Left lobe of liver (tissue), 2 donors: Measurements from ENCODE around the gene FRMPD1. TPM values are rescaled to one million over a fixed set of nuclear protein-coding genes. Genes with fewer than 3 reads are reported as not detected.
"Not testable (repeated sequence)": the region's sequence is repeated elsewhere in the genome, so short reads cannot be mapped to it uniquely, and the experiment has no call there.

Experiments
- ATAC-seq: fragments of 200-7000 bp; cut with Tn5 transposase; one replicate; pipeline ENCODE4 v1.9.1; 2020; ENCODE audit warnings: mild to moderate bottlenecking, moderate library complexity
- DNase-seq: peaks from one replicate; pipeline ENCODE4 v3.0.0-alpha.2; 2020; ENCODE audit warnings: low spot score
- total RNA-seq: library from RNA; stranded (reverse); gene quantifications from one replicate; pipeline ENCODE4 v1.2.1, GENCODE V29; 2021
- donor health status: DM: no; HTN: no; CAD: no; lungs with moderate emphysema.
- donor health status: DM: no; HTN: yes; CAD: no.

Gene FRMPD1
- total RNA-seq: 0.88 TPM

DNA sequence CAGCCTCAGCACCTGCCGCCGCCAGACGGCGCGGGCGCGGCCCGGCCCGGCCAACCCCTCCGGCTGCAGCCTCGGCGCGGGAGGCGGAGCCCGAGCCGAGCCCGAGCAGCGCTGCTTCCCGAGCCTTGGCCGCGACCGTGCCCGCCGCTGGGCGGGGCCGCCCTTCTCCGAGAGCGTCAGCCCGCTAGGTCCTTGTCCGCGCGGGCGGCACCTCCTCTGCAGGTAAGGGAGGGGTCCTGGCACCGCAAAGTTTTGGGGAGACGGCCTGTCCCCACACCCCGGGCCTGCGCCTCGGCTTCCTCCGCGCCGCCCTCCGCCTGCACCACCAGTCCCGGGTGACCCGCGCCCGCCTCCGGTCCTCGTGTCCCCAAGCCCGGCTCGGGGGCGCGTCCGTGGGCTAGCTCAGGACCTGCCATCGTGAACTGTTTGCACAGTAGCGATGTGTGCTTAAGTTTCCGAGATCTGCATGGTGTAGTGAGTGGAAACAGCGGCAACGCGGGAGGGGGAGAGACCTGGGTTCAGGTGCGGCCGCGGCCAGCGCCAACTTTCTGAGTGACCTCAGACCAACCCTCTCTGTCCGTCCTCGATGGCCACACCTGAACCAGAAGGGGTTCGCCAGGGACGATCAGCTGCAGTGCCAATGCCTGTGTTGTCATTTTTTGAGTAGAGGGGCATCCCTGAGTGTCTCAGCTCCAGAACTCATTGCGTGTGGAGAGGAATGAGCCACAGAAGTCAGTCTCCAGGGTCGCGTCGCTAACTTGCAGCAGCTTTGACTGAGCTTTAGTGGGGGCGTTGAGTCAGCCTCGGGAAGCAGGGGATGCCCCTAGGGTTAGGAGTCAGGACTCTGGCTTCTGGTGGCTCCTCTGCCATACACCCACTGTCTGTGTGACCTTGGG, at the start of gene FRMPD1:
Gene FRMPD1 (plus strand): TSS at position 82 of the 896 bp plus-strand sequence. CDS start 41,688 bp downstream, outside the sequence.
- DNase-seq (peak; percentile 81), ATAC-seq (peak; percentile 99)

DNA sequence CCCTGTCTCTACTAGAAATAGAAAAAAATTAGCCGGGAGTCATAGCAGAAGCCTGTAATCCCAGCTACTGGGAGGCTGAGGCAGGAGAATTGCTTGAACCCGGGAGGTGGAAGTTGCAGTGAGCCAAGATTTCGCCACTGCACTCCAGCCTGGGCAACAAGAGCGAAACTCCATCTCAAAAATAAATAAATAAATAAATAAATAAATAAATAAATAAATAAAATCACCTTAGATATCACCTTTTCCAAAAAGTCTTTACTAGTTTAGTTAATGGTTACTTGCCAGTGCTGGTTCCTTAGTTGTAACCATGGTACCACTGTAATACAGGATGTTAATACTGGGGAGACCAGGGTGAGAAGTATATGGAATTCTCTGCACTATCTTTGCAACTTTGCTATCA, 48.7 kb upstream of the FRMPD1 start:
- not testable (repeated sequence) for ATAC-seq, DNase-seq

DNA sequence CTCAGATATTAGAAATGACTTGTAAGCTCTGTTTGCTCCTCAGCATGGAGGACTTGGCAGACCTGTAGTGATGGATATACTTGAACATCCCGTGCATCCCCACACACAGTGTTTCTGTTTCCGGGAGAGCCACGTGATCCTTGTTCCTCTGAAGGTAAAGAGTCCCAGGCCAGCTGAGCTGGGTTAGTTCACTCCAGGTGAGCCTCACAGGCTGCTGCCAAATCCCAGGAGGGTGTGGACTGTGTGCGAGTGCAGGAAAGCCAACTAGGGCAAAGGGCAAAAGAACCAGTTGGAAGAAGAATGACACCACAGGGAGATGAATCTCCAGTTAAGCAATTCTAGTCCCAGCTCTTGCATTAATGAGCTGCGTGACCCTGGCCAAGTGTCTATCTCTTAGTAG, 47.9 kb upstream of the FRMPD1 start:
- ATAC-seq (peak; percentile 98), DNase-seq (peak; percentile 93)

GRCh38 chr9:37604296-37604695, 46.5 kb upstream of the FRMPD1 start:
- ATAC-seq (no peak), DNase-seq (no peak)

DNA sequence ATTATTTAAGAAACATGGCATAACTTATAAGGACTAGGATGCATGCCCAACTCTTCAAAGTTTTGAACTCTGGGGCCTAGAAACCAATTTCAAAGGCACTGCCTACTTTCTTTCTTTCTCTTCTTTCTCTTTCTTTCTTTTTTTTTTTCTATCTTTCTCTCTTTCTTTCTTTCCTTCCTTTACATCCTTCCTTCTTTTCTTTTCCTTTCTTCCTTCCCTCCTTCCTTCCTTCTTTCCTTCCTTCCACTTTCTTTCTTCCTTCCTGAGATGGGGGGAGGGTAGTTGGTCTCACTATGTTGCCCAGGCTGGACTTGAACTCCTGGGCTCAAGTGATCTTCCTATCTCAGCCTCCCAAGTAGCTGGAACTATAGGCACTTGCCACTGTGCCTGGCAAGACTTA, 42.5 kb upstream of the FRMPD1 start:
- ATAC-seq (no peak), DNase-seq (no peak)

DNA sequence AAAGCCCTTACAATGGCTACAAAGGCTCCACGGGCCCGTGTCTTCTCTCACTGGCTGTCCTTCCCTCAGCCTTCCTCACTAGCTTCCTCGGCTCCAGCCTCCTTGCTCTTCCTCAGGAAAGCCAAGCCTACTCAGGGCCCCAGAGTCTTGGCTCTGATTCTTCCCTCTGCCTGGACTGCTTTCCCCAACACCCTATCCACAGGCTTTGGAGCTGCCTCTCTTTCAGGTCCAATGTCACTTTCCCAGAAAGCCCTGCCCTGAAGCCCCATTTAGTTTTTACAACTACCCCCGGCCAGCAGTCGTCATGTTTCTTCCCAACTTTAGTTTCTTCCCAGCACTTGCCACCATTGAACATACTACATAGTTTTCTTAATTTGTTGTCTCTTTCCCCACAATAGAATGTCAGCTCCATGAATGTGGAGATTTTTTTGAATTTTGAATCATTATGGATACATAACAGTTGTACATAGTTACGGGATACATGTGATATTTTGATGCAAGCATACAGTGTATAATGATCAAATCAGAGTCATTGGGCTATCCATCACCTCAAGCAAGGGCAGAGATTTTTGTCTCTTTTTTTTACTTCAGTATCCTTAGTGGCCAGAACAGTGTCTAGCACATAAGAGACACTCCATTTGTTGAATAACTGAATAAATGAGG, 40.9 kb upstream of the FRMPD1 start:
- ATAC-seq (no peak), DNase-seq (no peak)

DNA sequence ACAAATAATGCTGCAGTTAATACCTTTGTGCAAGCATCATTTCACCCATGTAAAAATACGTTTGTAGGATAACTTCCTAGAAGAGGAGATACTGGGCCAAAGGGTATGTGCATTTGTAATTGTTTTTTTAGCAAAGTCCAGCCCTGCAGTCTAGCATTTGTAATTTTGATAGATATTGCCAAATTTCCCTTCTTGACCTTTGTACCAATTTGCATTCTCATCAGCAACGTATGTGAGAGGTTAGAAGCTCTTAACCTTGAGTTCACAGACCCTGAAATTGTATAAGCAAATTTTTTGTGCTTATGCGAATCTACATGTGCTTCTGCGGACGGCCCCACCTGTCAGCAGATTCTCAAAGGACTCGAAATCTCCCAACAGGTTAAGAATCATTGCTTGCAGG, 39.7 kb upstream of the FRMPD1 start:
- no peak for DNase-seq
- ATAC-seq: no peak

- no peak for ATAC-seq
- no peak for DNase-seq
Measured at GRCh38 chr9:37611961-37612360, 38.8 kb upstream of the FRMPD1 start.

DNA sequence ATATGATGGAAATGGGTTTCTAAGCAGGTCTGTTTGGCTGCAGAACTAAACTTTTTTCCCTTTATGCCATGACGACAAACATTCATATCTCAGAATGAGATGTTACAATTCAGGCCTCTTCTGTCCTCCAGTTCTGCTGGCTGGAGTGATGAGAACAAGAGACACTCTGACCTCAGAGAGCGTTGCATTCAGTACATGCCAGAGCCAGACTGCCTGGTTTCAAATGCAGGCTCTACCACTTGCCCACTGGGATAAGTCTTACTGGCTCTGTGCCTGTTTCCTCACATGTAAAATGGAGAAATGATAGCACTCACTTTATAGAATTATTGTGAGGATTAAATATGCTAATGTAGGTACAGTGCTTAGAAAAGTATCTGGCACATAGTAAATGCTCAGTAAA, 33.6 kb upstream of the FRMPD1 start:
- ATAC-seq (no peak), DNase-seq (no peak)

DNA sequence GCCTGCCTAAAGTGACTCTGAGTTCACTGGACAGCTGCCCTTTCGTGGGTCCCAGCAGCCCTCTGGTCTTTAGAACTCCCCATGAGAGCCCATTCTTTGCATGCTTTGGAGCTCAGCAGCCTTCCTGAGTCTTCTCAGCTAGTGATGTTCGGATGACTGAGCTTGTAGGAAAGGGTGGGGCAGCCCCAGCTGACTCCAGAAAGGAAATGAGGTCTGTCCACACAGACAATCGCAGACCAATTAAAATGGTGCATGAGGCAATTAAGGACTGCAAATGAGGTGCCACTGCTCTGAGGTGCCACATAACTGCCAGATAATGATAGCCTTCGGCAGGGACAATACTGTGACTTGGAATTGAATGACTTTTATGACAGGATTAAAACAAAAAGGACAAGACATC, 32.9 kb upstream of the FRMPD1 start:
- ATAC-seq (no peak), DNase-seq (no peak)

GRCh38 chr9:37618817-37619216, 31.9 kb upstream of the FRMPD1 start:
- ATAC-seq: no peak
- DNase-seq: no peak

GRCh38 chr9:37619806-37620205, 30.9 kb upstream of the FRMPD1 start:
- DNase-seq: no peak
- ATAC-seq: no peak

GRCh38 chr9:37620396-37620795, 30.4 kb upstream of the FRMPD1 start:
- DNase-seq: no peak
- ATAC-seq: no peak

- DNase-seq (no peak), ATAC-seq (no peak)
Measured at GRCh38 chr9:37621273-37622121, 29.3 kb upstream of the FRMPD1 start.

DNA sequence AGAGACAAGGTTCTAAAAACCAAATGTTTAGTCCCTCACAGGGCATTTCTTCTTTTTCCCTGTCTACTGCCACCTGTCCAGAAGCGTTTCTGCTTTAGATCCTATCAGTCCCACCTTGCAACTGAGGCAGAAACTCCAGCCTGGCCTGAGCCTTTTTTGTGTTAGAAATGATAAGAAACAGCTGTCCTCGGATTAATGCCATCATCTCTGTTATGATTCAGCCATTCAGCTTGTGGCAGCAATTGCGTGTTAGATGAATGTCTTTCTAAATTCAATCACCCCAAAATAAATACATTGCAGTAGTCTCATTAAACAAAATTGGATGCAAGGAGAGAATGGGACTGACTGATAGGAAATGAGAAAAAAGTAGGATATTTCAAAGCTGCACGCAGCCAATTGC, 28.3 kb upstream of the FRMPD1 start:
- DNase-seq (no peak), ATAC-seq (no peak)

- DNase-seq: no peak
- no peak for ATAC-seq
Measured at GRCh38 chr9:37623267-37623666, 27.5 kb upstream of the FRMPD1 start.

- ATAC-seq: no peak
- DNase-seq: no peak
Measured at GRCh38 chr9:37624073-37624472, 26.7 kb upstream of the FRMPD1 start.

DNA sequence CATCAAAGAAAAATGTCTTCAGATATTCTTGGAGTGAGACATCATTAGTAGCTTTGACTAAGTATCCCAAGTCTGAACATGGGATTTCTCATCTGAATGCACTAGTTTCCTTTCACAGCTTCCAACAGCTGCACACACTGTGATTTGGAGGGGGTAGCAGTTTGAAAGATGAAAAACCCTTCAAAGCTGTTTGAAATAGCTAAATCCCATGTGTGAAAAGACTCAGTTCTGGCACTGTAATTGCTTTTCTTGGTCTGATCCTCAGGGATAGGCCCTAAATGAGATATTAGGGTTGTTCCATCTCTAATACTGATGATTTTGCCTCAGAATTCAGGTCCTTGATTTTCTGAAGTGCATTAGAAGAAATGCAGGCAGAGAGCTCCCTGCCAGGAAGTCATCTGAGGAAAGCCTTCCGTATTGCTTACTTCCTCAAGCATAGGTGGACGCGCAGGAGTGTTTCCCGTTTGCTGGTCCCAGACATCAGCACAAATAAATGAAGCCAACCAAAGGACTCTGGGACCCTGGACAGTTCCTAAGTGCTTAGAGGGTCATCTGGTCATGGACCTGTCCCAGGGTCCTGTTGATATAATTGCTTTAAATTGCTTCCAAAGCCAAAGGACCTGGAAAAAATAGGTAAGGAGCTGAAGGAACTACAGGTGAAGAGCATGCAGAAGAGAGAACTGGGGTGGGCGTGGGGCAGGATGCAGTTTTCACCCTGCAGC, 25.6 kb upstream of the FRMPD1 start:
- no peak for DNase-seq
- ATAC-seq: no peak

GRCh38 chr9:37625758-37626147, 25.0 kb upstream of the FRMPD1 start:
- no peak for ATAC-seq
- no peak for DNase-seq

- DNase-seq (no peak), ATAC-seq (no peak)
Measured at GRCh38 chr9:37626708-37627292, 24.0 kb upstream of the FRMPD1 start.
